NB4 (cell line): ENCODE measurements around the gene HSFX1.
"Not testable (repeated sequence)": the region's sequence is repeated elsewhere in the genome, so short reads cannot be mapped to it uniquely, and the experiment has no call there.

Experiments
- DNase-seq: peaks from one replicate; pipeline ENCODE4 v3.0.0; 2010; ENCODE audit warnings: low read depth
- H3K4me3 ChIP-seq: one replicate; pipeline ENCODE4 v1.5.1; 2011; ENCODE audit warnings: mild to moderate bottlenecking, low read depth, low read length, moderate library complexity
- CTCF ChIP-seq: IDR thresholded peaks from one replicate; pipeline ENCODE4 v1.5.1; 2012; ENCODE audit warnings: low read depth, low read length
- MAX ChIP-seq: IDR thresholded peaks from 2 replicates; pipeline ENCODE4 v1.6.1; 2011; ENCODE audit warnings: low read depth, low read length
- MYC ChIP-seq: IDR thresholded peaks from 2 replicates; pipeline ENCODE4 v1.6.1; 2011; ENCODE audit warnings: low read depth, low read length
- POLR2A ChIP-seq: IDR thresholded peaks from 2 replicates; pipeline ENCODE4 v1.6.1; 2011; ENCODE audit warnings: mild to moderate bottlenecking; ENCODE audit not compliant: insufficient read length; ENCODE audit errors: extremely low read depth

Gene HSFX1

GRCh38 chrX:149760965-149761364 lies 12.9 kb upstream of the HSFX1 start:
- H3K4me3 ChIP-seq: no peak overlapping the region
- no peak for TF ChIP-seq MAX
- no peak for TF ChIP-seq POLR2A
- TF ChIP-seq CTCF: no peak
- TF ChIP-seq MYC: no peak
- no peak for DNase-seq

GRCh38 chrX:149761858-149762674 lies 11.8 kb upstream of the HSFX1 start:
- H3K4me3 ChIP-seq, DNase-seq: not testable (repeated sequence)

- no peak for DNase-seq
- H3K4me3 ChIP-seq: no peak overlapping the region
- TF ChIP-seq MAX: no peak
- TF ChIP-seq CTCF: no peak
- no peak for TF ChIP-seq MYC
- no peak for TF ChIP-seq POLR2A
Measured at GRCh38 chrX:149762696-149763614, 10.9 kb upstream of the HSFX1 start.

- DNase-seq, H3K4me3 ChIP-seq: not testable (repeated sequence)
Measured at GRCh38 chrX:149770344-149770743, 3.5 kb upstream of the HSFX1 start.

- not testable (repeated sequence) for DNase-seq, H3K4me3 ChIP-seq
Measured at GRCh38 chrX:149773026-149773425, 842 bp upstream of the HSFX1 start.

GRCh38 chrX:149777999-149778398 lies 4.1 kb downstream of the HSFX1 start:
- DNase-seq, H3K4me3 ChIP-seq: not testable (repeated sequence)

GRCh38 chrX:149781727-149782126 lies 7.9 kb downstream of the HSFX1 start, which contains the start of gene MAGEA9:
Gene MAGEA9, plus strand, starts transcription at chrX:149781930. Its CDS starts 4,281 bp downstream, at chrX:149786211.
- not testable (repeated sequence) for DNase-seq, H3K4me3 ChIP-seq

GRCh38 chrX:149795531-149795930 lies 21.7 kb downstream of the HSFX1 start:
- not testable (repeated sequence) for H3K4me3 ChIP-seq, DNase-seq

GRCh38 chrX:149799095-149799714 lies 25.3 kb downstream of the HSFX1 start:
- TF ChIP-seq MYC: no peak
- TF ChIP-seq MAX: no peak
- no peak for TF ChIP-seq CTCF
- TF ChIP-seq POLR2A: no peak
- H3K4me3 ChIP-seq: no peak overlapping the region
- no peak for DNase-seq
